ENCODE data around the gene CD14.
"Not testable (repeated sequence)": the region's sequence is repeated elsewhere in the genome, so short reads cannot be mapped to it uniquely, and the experiment has no call there.

The CD14 gene

DNA sequence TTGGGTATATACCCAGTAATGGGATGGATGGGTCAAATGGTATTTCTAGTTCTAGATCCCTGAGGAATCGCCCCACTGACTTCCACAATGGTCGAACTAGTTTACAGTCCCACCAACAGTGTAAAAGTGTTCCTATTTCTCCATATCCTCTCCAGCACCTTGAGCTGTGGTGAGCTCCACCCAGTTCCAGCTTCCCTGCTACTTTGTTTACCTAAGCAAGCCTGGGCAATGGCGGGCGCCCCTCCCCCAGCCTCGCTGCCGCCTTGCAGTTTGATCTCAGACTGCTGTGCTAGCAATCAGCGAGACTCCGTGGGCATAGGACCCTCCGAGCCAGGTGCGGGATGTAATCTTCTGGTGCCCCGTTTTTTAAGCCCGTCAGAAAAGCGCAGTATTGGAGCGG is 39.9 kb downstream of the CD14 start:
- not testable (repeated sequence) for DNase-seq

GRCh38 chr5:140591747-140592372 is 41.1 kb downstream of the CD14 start:
- DNase-seq: no peak

DNA sequence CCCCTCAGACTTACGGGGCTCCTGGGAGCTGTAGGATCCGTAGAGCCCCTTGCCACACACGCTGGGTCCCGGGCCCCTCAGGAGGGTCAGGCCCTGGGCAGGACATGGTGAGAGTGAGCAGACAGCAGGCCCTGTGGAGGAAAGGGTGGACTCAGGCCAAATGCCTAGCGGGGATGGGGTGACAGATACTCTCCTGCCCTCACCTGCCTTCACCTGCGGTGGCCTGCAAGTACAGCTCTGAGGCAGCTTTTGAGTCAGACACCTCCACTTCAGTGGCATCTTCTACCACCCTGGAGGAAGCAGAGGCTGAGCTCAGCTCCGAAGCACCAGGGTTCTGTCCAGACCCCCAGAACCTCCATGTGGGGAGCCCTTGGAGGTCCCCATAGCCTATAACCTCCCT is 42.1 kb downstream of the CD14 start:
- DNase-seq: no peak

DNA sequence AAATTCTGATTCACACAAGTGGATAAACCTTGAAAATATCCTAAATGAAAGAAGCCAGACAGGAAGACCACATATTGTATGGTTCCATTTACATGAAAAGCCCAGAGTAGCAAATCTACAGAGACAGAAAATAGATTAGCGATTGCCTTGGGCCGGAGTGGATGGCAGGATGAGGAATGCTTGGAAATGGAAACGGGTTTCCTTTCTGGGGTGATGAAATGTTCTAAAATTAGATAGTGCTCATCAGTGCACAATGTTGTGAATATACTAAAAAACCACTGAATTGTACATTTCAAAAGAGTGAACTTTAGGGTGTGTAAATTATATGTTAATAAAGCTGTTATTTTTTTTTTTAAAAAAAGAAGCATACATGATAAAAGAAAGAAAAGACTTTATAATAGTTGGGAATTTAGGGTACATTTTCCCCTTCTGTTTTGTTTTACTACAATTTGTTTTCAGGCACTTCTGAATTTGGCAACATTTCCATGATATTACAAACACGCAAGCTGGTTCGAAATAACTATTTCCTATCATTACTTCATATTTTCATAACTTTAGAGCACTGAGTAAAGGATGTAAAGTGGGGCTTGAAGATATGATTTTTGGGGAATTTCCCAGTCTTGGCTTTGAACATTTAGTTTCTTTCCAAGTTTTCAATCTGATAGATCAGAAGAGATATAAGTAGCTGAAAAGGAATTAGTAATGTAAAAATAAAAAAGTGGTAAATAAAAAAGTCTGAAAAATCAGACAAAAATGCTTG is 44.5 kb downstream of the CD14 start:
- no peak for DNase-seq

DNA sequence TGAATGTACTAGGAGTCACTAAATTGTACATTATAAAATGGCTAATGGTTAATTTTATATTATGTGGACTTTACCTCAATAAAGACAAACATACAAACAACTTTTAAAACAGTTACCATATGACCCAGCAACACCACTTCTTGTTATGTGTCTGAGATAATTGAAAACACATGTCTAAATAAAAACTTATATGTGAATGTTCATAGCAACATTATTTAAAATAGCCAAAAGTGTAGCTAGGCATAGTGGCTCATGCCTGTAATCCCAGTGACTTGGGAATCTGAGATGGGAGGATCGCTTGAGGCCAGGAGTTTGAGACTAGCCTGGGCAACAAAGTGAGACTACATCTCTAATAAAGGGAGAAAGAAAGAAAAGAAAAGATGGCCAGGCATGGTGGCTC is 45.5 kb downstream of the CD14 start:
- DNase-seq: no peak
